IgD-negative memory B cell (primary cell): Measurements from ENCODE around the gene GPHN. TPM values are rescaled to one million over a fixed set of nuclear protein-coding genes. Genes with fewer than 3 reads are reported as not detected.

Experiments used
- polyA plus RNA-seq: library from polyadenylated mRNA; unstranded; fragments of 300-500 nt; fragmentation: Illumina TruSeq; gene quantifications from one replicate; pipeline ENCODE4 v1.2.3, GENCODE V29; 2021

Gene GPHN
- polyA plus RNA-seq, 1 donor from 2014 or later = 5.9 TPM

Other genes with a start within 250 kb of the GPHN start
- gene CCDC196, start 21.8 kb upstream of the GPHN start, polyA plus RNA-seq = not detected